CD1c-positive myeloid dendritic cell (primary cell): ENCODE measurements around the gene ZC3H10.
A peak's percentile ranks its signal among the peaks of the same experiment; 100 is the strongest.

ENCODE experiments used
- DNase-seq: peaks from one replicate; pipeline ENCODE4 v3.0.0-alpha.2; 2016; ENCODE audit errors: extremely low spot score

ZC3H10 gene

DNA sequence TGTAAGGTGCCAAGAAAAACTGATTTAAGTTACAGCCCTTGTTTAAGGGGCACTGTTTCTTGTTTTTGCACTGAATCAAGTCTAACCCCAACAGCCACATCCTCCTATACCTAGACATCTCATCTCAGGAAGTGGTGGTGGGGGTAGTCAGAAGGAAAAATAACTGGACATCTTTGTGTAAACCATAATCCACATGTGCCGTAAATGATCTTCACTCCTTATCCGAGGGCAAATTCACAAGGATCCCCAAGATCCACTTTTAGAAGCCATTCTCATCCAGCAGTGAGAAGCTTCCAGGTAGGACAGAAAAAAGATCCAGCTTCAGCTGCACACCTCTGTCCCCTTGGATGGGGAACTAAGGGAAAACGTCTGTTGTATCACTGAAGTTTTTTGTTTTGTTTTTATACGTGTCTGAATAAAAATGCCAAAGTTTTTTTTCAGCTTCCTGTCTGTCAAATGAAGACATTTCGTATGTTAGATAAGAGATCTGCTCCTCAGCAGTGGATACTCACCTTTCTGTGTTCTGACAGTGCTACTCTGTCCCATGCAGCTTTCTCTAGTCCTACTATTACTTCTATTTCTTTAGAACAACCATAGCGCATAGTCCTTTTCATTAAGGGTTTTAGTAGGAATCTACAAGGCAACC, 14.9 kb upstream of the ZC3H10 start:
- DNase-seq: peak; percentile 19

- DNase-seq: peak; percentile 11
Measured at GRCh38 chr12:56103823-56104108, 14.3 kb upstream of the ZC3H10 start.

DNA sequence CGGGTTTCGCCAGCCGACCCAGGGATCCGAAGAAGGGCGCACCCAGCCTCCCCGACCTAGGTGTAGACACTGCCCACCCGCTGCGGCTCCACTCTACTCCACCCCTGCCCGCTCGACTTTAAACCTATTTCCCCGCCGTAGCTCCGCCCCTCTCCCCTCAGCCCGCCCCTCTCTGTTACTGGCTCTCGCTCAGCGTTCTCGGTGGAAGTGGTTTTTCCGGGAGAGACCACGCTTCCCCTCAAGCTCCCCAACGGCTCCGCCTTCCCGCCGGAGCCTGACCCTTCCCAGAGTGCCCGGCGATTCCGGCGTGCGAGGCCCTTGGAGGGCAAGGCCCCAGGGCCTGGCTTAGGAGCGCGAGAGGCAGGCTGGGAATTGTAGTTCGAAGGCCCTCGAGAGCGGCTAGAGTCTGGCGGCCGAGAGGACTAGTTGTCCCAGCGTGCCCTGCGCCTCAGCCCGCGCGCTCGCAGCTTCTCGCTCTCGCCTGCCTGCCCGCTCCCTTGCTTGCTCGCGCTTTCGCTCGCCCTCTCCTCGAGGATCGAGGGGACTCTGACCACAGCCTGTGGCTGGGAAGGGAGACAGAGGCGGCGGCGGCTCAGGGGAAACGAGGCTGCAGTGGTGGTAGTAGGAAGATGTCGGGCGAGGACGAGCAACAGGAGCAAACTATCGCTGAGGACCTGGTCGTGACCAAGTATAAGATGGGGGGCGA, 13.8 kb upstream of the ZC3H10 start, which contains the start of gene PA2G4:
Gene PA2G4, plus strand, starts transcription at position 451 of the 706 bp plus-strand sequence. Its CDS starts 179 bp downstream, at position 630.
- peak; percentile 99 for DNase-seq

DNA sequence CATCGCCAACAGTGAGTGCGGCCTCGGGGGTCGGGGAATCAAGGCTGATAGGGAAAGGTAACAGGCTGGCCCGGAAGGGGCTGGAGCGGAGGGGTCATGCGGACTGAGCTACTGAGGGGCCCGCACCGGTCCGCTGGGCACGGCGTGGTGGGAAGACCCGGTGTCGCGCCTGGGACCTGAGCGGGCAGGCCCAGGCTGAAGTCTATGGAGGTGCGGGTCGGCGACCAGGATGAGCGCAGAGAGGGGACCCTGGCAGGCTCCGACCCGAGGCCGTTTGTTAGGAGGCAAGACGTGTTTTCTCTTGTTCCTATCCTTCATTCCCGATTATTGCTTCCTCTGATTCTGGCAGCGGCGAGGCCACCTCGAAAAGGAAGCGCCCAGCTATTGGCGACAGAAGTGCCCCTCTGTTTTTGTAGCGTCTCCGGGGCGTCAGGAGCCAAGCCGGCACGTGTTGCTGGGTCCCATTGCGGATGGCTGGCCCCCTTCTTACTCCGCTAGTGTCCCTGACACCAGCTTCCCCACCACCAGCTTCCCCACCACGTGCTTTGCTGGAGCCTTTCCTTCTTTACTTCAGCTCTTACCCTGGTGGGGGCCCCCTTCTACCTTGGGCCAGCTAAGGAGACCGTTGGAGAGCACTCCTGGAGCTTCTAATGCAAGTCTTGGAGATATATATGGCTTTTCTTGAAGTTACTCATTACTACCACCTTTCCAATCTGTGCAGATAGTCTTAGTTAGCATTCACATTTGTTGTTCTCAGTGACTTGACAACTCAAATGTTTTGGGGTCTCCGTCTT, 13.1 kb upstream of the ZC3H10 start:
- peak; percentile 25 for DNase-seq

DNA sequence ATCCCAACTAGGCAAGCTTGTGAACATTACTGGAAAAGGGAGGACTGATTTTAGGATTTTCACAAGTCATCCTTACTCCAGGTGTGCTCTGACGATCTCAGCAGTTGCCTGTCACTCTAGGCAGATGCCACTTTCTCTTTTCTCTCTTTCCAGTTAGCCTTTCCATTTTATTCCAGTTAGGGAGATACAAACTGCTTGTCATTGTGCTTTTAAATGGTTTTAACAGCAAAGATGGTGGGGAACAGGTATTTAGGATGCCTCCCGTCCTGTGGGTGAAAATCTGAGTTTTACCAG, 12.5 kb upstream of the ZC3H10 start:
- DNase-seq: no peak

DNA sequence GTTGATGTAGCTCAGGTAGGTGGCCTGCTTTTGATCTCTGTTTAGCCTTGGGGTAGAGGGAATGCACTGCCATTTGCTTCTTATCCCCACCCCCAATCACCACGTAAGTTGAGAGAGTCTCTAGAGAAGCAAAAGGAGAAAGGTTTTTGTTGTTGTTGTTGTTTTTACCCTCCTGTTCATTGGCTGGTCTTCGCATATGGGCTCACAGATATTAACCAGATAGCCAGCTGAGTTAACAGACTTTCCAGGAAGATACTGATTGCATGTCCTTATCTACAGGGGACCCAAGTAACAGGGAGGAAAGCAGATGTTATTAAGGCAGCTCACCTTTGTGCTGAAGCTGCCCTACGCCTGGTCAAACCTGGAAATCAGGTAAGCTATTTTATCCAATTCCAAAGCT, 10.8 kb upstream of the ZC3H10 start:
- no peak for DNase-seq

- DNase-seq: no peak
Measured at GRCh38 chr12:56110571-56110970, 7.5 kb upstream of the ZC3H10 start.

GRCh38 chr12:56114084-56114483, 4.0 kb upstream of the ZC3H10 start:
- no peak for DNase-seq

- no peak for DNase-seq
Measured at GRCh38 chr12:56115329-56115728, 2.7 kb upstream of the ZC3H10 start.

- peak; percentile 98 for DNase-seq
Measured at GRCh38 chr12:56116267-56117081, 1.6 kb upstream of the ZC3H10 start, which contains the start of gene RPL41. TSS of gene RPL41 (plus strand) at chr12:56116633.

DNA sequence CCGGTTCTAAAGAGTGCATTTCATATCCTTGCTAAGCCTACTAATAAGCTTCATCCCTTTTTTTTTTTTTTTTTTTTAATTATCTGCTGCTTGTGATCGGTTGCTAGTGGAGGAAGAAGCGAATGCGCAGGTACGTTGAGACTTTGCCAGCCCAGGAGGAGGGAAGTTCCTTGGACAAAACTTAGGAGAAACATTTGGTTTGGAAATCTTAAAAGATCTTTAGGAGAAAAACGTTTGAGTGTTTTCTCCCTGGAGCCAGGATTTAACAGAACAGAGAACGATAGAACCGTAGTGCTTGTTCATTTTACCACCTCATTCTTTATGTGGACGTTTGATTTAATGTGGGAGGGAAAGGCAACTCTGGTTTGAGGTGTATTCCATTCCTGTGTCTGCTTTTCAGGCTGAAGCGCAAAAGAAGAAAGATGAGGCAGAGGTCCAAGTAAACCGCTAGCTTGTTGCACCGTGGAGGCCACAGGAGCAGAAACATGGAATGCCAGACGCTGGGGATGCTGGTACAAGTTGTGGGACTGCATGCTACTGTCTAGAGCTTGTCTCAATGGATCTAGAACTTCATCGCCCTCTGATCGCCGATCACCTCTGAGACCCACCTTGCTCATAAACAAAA, 872 bp upstream of the ZC3H10 start:
- peak; percentile 27 for DNase-seq

DNA sequence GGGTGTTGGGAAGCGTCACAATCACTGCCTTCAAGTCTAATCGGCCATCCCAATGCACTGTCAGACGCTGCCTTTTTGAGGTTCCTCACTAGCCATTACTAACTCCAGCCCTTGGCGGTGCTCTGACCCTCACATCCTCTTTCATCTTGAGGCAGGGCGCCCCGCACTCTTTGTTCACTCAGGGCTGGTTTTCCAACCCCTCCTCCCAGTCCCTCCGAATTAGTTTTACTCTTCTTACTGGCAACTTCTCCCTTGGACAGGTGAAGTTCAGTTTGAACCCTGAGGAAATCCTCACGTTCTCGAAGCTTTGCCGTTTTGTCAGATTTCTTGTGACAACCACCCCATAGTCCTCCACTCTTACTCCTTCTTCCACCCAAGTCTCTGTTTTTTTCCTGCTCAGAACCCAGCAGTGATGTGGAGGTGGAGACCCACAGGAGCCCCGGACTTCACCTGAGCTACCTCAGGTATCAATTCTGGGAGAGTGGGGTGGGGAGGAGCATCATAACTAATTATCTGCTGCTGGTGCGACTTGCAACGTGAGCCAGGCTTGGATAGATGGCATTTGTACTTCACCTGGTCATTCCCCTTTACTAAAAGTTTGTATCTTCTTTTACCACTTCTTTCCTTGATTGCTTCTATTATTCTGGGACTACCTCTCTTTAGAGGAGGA, 757 bp downstream of the ZC3H10 start:
- DNase-seq: peak; percentile 78

DNA sequence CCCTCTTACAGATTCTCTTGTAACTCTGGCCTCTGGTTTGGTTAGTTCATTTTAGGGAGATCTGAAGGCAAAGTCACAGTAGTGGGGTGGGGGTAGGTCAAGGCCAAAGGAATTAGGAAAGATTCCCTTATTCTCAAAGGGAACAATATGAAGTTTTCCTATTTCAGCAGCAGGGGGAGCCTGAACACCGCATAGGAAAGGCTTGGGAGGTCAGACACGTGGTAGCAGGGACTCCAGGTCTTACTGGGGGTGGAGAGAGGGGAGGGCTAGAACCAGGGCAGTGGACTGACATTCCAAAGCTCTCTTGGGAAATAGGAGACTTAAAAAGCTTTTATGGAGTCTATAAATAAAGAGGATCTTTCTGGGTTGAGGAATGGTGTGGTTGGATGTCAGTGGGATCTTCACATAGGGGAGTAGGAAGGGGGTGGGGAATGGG, 1.3 kb downstream of the ZC3H10 start:
- peak; percentile 84 for DNase-seq

DNA sequence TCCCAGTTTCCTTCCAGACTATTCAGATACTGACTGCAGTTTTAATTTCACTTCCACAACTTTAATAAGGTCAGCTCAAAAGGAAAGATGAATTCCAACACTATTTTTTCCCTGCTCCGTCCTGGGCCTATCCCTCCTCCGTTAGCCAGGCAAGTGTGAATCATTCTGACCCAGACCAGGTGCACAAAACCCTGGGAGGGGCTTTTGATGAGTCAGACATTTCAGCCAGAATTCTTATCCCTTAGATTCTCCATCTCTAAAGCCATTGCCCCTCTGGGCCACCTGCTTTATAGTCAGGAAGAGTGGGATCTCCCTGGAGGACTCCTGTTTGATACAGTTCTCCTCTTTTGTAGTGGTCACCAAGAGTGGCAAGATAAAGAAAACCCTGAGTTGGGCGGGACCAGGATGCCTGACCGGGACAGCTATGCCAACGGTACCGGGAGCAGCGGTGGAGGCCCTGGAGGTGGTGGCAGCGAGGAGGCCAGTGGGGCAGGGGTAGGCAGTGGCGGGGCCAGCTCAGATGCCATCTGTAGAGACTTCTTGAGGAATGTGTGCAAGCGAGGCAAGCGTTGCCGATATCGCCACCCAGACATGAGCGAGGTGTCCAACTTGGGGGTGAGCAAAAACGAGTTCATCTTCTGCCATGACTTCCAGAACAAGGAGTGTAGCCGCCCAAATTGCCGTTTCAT, 2.2 kb downstream of the ZC3H10 start:
- no peak for DNase-seq

DNA sequence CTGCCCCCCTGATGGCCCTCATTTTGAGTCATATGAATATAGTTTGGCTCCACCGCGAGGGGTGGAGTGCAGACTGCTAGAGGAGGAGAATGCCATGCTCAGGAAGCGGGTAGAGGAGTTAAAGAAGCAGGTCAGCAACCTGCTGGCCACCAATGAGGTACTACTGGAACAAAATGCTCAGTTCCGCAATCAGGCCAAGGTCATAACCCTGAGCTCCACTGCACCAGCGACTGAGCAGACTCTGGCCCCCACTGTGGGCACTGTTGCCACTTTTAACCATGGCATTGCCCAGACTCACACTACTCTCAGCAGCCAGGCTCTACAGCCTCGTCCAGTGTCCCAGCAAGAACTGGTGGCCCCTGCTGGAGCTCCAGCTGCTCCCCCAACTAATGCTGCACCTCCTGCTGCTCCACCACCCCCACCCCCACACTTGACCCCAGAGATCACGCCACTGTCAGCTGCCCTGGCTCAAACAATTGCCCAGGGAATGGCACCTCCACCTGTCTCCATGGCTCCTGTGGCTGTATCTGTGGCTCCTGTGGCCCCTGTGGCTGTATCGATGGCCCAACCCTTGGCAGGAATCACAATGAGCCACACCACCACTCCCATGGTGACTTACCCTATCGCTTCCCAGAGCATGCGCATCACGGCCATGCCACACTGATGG, 3.3 kb downstream of the ZC3H10 start:
- DNase-seq: no peak

GRCh38 chr12:56122637-56123036, 4.6 kb downstream of the ZC3H10 start:
- no peak for DNase-seq

DNA sequence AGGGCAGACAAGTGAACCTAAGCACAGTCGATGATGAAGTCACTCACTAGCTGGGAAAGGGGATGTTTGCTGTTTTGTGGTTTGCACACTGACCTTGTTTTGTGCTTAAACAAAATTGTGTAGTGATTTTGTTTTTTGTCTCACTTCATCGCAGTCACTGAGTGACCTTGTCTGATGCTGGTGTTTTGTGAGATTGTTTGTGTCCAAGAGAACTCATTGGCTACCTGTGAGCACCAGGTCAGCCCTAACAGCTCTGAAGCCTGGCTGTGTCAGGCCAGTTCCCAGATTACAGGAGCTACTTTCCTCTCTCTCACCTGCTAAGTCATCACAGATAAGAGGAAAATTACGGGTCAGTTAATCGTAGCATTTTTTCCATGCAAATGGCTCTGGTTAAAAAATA, 6.1 kb downstream of the ZC3H10 start:
- no peak for DNase-seq

- peak; percentile 72 for DNase-seq
Measured at GRCh38 chr12:56126732-56127239, 8.7 kb downstream of the ZC3H10 start.

- DNase-seq: no peak
Measured at GRCh38 chr12:56127485-56127887, 9.4 kb downstream of the ZC3H10 start.
